Activated CD8-positive, alpha-beta memory T cell treated with anti-CD3 and anti-CD28 coated beads, Interleukin-2, amount 10 ng/mL, durations not matched to agents 7 days and 5 days (primary cell): ENCODE data around the gene OBP2B. TPM values are rescaled to one million over a fixed set of nuclear protein-coding genes. Genes with fewer than 3 reads are reported as not detected.

ENCODE experiments used
- ATAC-seq: fragments of 150-1000 bp; cut with Tn5 transposase; one replicate; pipeline ENCODE4 v1.10.0; 2021; ENCODE audit warnings: moderate library complexity
- CTCF ChIA-PET: fragments of 350-600 bp; sonication (Branson Sonifier 250); formaldehyde crosslinking; loops from one replicate; lab custom pipeline; 2021; ENCODE audit warnings: antibody characterized with exemption; lab: Charles Lee
- DNase-seq: peaks from one replicate; pipeline ENCODE4 v3.0.0-alpha.2; 2020
- H3K27ac Mint-ChIP-seq: one replicate; pipeline ENCODE4 v1.8.0; 2021; ENCODE audit warnings: mild to moderate bottlenecking, mixed read lengths
- H3K27me3 Mint-ChIP-seq: one replicate; pipeline ENCODE4 v1.8.0; 2021; ENCODE audit warnings: mixed read lengths
- H3K36me3 Mint-ChIP-seq: one replicate; pipeline ENCODE4 v1.8.0; 2021; ENCODE audit warnings: mild to moderate bottlenecking, mixed read lengths
- H3K4me1 Mint-ChIP-seq: one replicate; pipeline ENCODE4 v1.8.0; 2021; ENCODE audit warnings: mixed read lengths
- H3K4me3 Mint-ChIP-seq: one replicate; pipeline ENCODE4 v1.8.0; 2021; ENCODE audit warnings: mild to moderate bottlenecking, moderate library complexity, mixed read lengths
- H3K9me3 Mint-ChIP-seq: one replicate; pipeline ENCODE4 v1.8.0; 2022; ENCODE audit warnings: low read depth, mixed read lengths
- total RNA-seq, 2 experiments: library from RNA; stranded (reverse); gene quantifications; one replicate each; pipeline ENCODE4 v1.2.3, GENCODE V29; 2021

The OBP2B gene
- total RNA-seq, 2 experiments from 2014 or later: not detected

GRCh38 chr9:133161547-133161950 lies 47.5 kb downstream of the OBP2B start:
- H3K9me3 Mint-ChIP-seq: no peaks in the 10 kb centered on the region
- DNase-seq: no peak
- no peaks in the 10 kb centered on the region for H3K36me3 Mint-ChIP-seq
- H3K4me1 Mint-ChIP-seq: peaks cover 5% of the 10 kb centered on the region
- CTCF ChIA-PET: interaction anchor here (1.0 to 1.6 kb wide), 6 partner anchors 12 to 183 kb away, joined by 3 to 7 read pairs (median 4); partner anchors contain the start of gene GFI1B
- peaks cover 23% of the 10 kb centered on the region for H3K27me3 Mint-ChIP-seq
- no peak overlapping the region for H3K4me3 Mint-ChIP-seq
- ATAC-seq: no peak
- no peak overlapping the region for H3K27ac Mint-ChIP-seq

- CTCF ChIA-PET: interaction anchor here (0.8 to 1.7 kb wide), 11 partner anchors 10 to 183 kb away, joined by 3 to 7 read pairs (median 3); partner anchors contain the start of genes GFI1B and GTF3C5
- Mint-ChIP-seq H3K27ac (no peak overlapping the region), H3K9me3 (no peaks in the 10 kb centered on the region), H3K4me3 (no peak overlapping the region), H3K27me3 (peaks cover 19% of the 10 kb centered on the region), H3K4me1 (peaks cover 5% of the 10 kb centered on the region), H3K36me3 (no peaks in the 10 kb centered on the region)
- ATAC-seq (peak; percentile 77), DNase-seq (peak; percentile 69)
These were observed 48.1 kb downstream of the OBP2B start for GRCh38 chr9:133160742-133161546.

- DNase-seq: no peak
- Mint-ChIP-seq H3K4me1 (peaks cover 3% of the 10 kb centered on the region), H3K36me3 (no peaks in the 10 kb centered on the region), H3K27me3 (peaks cover 14% of the 10 kb centered on the region), H3K27ac (no peak overlapping the region), H3K9me3 (no peaks in the 10 kb centered on the region), H3K4me3 (no peak overlapping the region)
- ATAC-seq: no peak
- CTCF ChIA-PET: interaction anchor here (0.7 to 2.8 kb wide), 8 partner anchors 9 to 579 kb away, joined by 3 to 10 read pairs (median 3); partner anchors contain the start of genes GTF3C5 and SARDH
These were observed 50.4 kb downstream of the OBP2B start for GRCh38 chr9:133158695-133159094.

Other genes with a start within 250 kb of the OBP2B start
- gene GFI1B, start 230.6 kb downstream of the OBP2B start, total RNA-seq: not detected
- gene GTF3C5, start 178.3 kb downstream of the OBP2B start, total RNA-seq: 10 to 100 TPM; 83.8 to 89.0 TPM
- gene CEL, start 147.3 kb downstream of the OBP2B start, total RNA-seq: 1 to 10 TPM; 1.7 to 1.9 TPM
- 100 to 1,000 TPM; 103 to 114 TPM for gene RALGDS, start 88.0 kb downstream of the OBP2B start, total RNA-seq
- 1 to 10 TPM; 3.9 to 5.7 TPM for gene GBGT1, start 45.3 kb downstream of the OBP2B start, total RNA-seq
- not detected for gene ABO, start 66.0 kb upstream of the OBP2B start, total RNA-seq
- gene SURF6, start 126.9 kb upstream of the OBP2B start, total RNA-seq: 10 to 100 TPM; 12.9 to 16.5 TPM
- gene MED22, start 138.9 kb upstream of the OBP2B start, total RNA-seq: 10 to 100 TPM; 28.8 to 35.9 TPM
- 1,000 to 10,000 TPM; 1,729 to 2,113 TPM for gene RPL7A, start 139.0 kb upstream of the OBP2B start, total RNA-seq
- 10 to 100 TPM; 35.4 to 35.6 TPM for gene SURF1, start 147.2 kb upstream of the OBP2B start, total RNA-seq
- 10 to 100 TPM; 14.9 to 23.2 TPM for gene SURF2, start 147.3 kb upstream of the OBP2B start, total RNA-seq
- 100 to 1,000 TPM; 218 to 304 TPM for gene SURF4, start 166.8 kb upstream of the OBP2B start, total RNA-seq
- gene STKLD1, start 167.1 kb upstream of the OBP2B start, total RNA-seq: 1 to 10 TPM in 1 of 2 experiments, under 1 TPM in 1; 0.20 to 1.4 TPM
- gene REXO4, start 208.8 kb upstream of the OBP2B start, total RNA-seq: 10 to 100 TPM; 27.5 to 34.1 TPM
- 1 to 10 TPM; 2.6 to 2.7 TPM for gene ADAMTS13, start 213.1 kb upstream of the OBP2B start, total RNA-seq